ENCODE measurements around the gene TMC3.
"Not testable (repeated sequence)": the region's sequence is repeated elsewhere in the genome, so short reads cannot be mapped to it uniquely, and the experiment has no call there.

The TMC3 gene

GRCh38 chr15:81384891-81385720 lies 11.1 kb upstream of the TMC3 start:
- DNase-seq (ENCODE audit: low read depth in 2 of 2) = no peak

- DNase-seq (ENCODE audit: low read depth in 2 of 2) = no peak
These were observed 7.7 kb upstream of the TMC3 start for GRCh38 chr15:81381720-81382119.

- no peak for DNase-seq (ENCODE audit: low read depth in 2 of 2)
These were observed 6.7 kb upstream of the TMC3 start for GRCh38 chr15:81380668-81381067.

GRCh38 chr15:81380203-81380602 lies 6.2 kb upstream of the TMC3 start:
- no peak for DNase-seq (ENCODE audit: low read depth in 2 of 2)

- no peak for DNase-seq (ENCODE audit: low read depth in 2 of 2)
These were observed 5.3 kb upstream of the TMC3 start for GRCh38 chr15:81379269-81379668.

- no peak for DNase-seq (ENCODE audit: low read depth in 2 of 2)
These were observed 4.4 kb upstream of the TMC3 start for GRCh38 chr15:81378443-81378842.

- DNase-seq (ENCODE audit: low read depth in 2 of 2) = no peak
These were observed 3.9 kb upstream of the TMC3 start for GRCh38 chr15:81377871-81378270.

- DNase-seq (ENCODE audit: low read depth in 2 of 2) = no peak
These were observed 2.2 kb upstream of the TMC3 start for GRCh38 chr15:81376231-81376630.

- no peak for DNase-seq (ENCODE audit: low read depth in 2 of 2)
These were observed 1.4 kb upstream of the TMC3 start for GRCh38 chr15:81375461-81375860.

- no peak for DNase-seq (ENCODE audit: low read depth in 2 of 2)
These were observed 837 bp downstream of the TMC3 start for GRCh38 chr15:81373176-81373575.

- DNase-seq (ENCODE audit: low read depth in 2 of 2) = no peak
These were observed 1.4 kb downstream of the TMC3 start for GRCh38 chr15:81372575-81372974.

GRCh38 chr15:81363718-81364500 lies 10.1 kb downstream of the TMC3 start:
- DNase-seq (ENCODE audit: low read depth in 2 of 2) = no peak

- DNase-seq (ENCODE audit: low read depth in 2 of 2) = no peak
These were observed 10.7 kb downstream of the TMC3 start for GRCh38 chr15:81363276-81363675.

GRCh38 chr15:81362790-81363189 lies 11.2 kb downstream of the TMC3 start:
- DNase-seq (ENCODE audit: low read depth in 2 of 2) = no peak

GRCh38 chr15:81361891-81362290 lies 12.1 kb downstream of the TMC3 start:
- no peak for DNase-seq (ENCODE audit: low read depth in 2 of 2)

GRCh38 chr15:81360491-81360890 lies 13.5 kb downstream of the TMC3 start:
- no peak for DNase-seq (ENCODE audit: low read depth in 2 of 2)

- no peak for DNase-seq (ENCODE audit: low read depth in 2 of 2)
These were observed 15.8 kb downstream of the TMC3 start for GRCh38 chr15:81358248-81358647.

GRCh38 chr15:81357180-81357686 lies 16.8 kb downstream of the TMC3 start:
- no peak for DNase-seq (ENCODE audit: low read depth in 2 of 2)

GRCh38 chr15:81356252-81356651 lies 17.8 kb downstream of the TMC3 start:
- no peak for DNase-seq (ENCODE audit: low read depth in 2 of 2)

- no peak for DNase-seq (ENCODE audit: low read depth in 2 of 2)
These were observed 22.4 kb downstream of the TMC3 start for GRCh38 chr15:81351651-81352050.

GRCh38 chr15:81349271-81349670 lies 24.7 kb downstream of the TMC3 start:
- DNase-seq (ENCODE audit: low read depth in 2 of 2) = no peak

GRCh38 chr15:81348691-81349090 lies 25.3 kb downstream of the TMC3 start:
- not testable (repeated sequence) for DNase-seq (ENCODE audit: low read depth in 2 of 2)

GRCh38 chr15:81347910-81348309 lies 26.1 kb downstream of the TMC3 start:
- DNase-seq (ENCODE audit: low read depth in 2 of 2) = no peak
